ENCODE measurements around the gene NDUFB1. TPM values are rescaled to one million over a fixed set of nuclear protein-coding genes. Genes with fewer than 3 reads are reported as not detected.

The NDUFB1 gene
- 660 TPM for total RNA-seq
- long read RNA-seq, transcript NDUFB1-203 (2 exons, 1,333 nt), result minor isoform, 5 of 263 reads
- long read RNA-seq, transcript NDUFB1-202 (4 exons, 454 nt), result minor isoform, 8 of 263 reads
- long read RNA-seq, transcript NDUFB1-201 (3 exons, 528 nt), result major isoform, 248 of 263 reads
- long read RNA-seq, partial matches to known transcripts, result 0 of 263 reads
- long read RNA-seq, other reads (novel, unspliced or antisense), result 2 of 263 reads

- intact Hi-C loops (cut with DNase I), result no loop called here
- peak; percentile 91 for DNase-seq
Measured at GRCh38 chr14:92121670-92122350, at the start of gene NDUFB1, which contains the start of gene CPSF2. TSS of gene NDUFB1 (minus strand) at chr14:92121706. CDS start at chr14:92117637, 4,069 bp downstream. TSS of gene CPSF2 (plus strand) at chr14:92121969. CDS start at chr14:92130985, 9,016 bp downstream.

GRCh38 chr14:92164958-92165357, 43.5 kb upstream of the NDUFB1 start:
- intact Hi-C loops (cut with DNase I), result no loop called here
- ATAC-seq (ENCODE audit: poor library complexity), result no peak
- no peak for DNase-seq

More at GRCh38 chr14:92121670-92122350, at the start of gene NDUFB1, which contains the start of gene CPSF2:
- ATAC-seq (ENCODE audit: poor library complexity), result peak; percentile 95

- no peak for ATAC-seq (ENCODE audit: poor library complexity)
- intact Hi-C loops (cut with DNase I), result no loop called here
- no peak for DNase-seq
Measured at GRCh38 chr14:92161521-92161920, 40.0 kb upstream of the NDUFB1 start.

GRCh38 chr14:92160619-92161018, 39.1 kb upstream of the NDUFB1 start:
- ATAC-seq (ENCODE audit: poor library complexity) (no peak), DNase-seq (no peak)
- intact Hi-C loops (cut with DNase I), result no loop called here

- ATAC-seq (ENCODE audit: poor library complexity) (no peak), DNase-seq (no peak)
- intact Hi-C loops (cut with DNase I), result loop anchor here (10.0 kb wide), 1 partner anchor 300 kb away; no protein-coding TSS in a partner anchor
Measured at GRCh38 chr14:92154283-92154942, 32.9 kb upstream of the NDUFB1 start.

GRCh38 chr14:92153581-92153980, 32.1 kb upstream of the NDUFB1 start:
- intact Hi-C loops (cut with DNase I), result loop anchor here (10.0 kb wide), 1 partner anchor 301 kb away; no protein-coding TSS in a partner anchor
- ATAC-seq (ENCODE audit: poor library complexity), result no peak
- DNase-seq, result no peak

GRCh38 chr14:92144708-92145107, 23.2 kb upstream of the NDUFB1 start:
- DNase-seq, result no peak
- no peak for ATAC-seq (ENCODE audit: poor library complexity)
- intact Hi-C loops (cut with DNase I), result no loop called here

GRCh38 chr14:92143962-92144361, 22.5 kb upstream of the NDUFB1 start:
- intact Hi-C loops (cut with DNase I), result no loop called here
- DNase-seq, result no peak
- ATAC-seq (ENCODE audit: poor library complexity), result no peak

- no peak for DNase-seq
- ATAC-seq (ENCODE audit: poor library complexity), result no peak
- intact Hi-C loops (cut with DNase I), result no loop called here
Measured at GRCh38 chr14:92143309-92143708, 21.8 kb upstream of the NDUFB1 start.

GRCh38 chr14:92135269-92135668, 13.8 kb upstream of the NDUFB1 start:
- intact Hi-C loops (cut with DNase I), result no loop called here
- ATAC-seq (ENCODE audit: poor library complexity), result no peak
- no peak for DNase-seq

- no peak for DNase-seq
- ATAC-seq (ENCODE audit: poor library complexity), result no peak
- intact Hi-C loops (cut with DNase I), result no loop called here
Measured at GRCh38 chr14:92134456-92134855, 12.9 kb upstream of the NDUFB1 start.

- DNase-seq, result no peak
Measured at GRCh38 chr14:92122761-92123160, 1.3 kb upstream of the NDUFB1 start.

GRCh38 chr14:92122351-92122677, 808 bp upstream of the NDUFB1 start:
- ATAC-seq (ENCODE audit: poor library complexity) (peak; percentile 47), DNase-seq (no peak)
- intact Hi-C loops (cut with DNase I), result no loop called here

More at GRCh38 chr14:92122761-92123160, 1.3 kb upstream of the NDUFB1 start:
- intact Hi-C loops (cut with DNase I), result no loop called here
- no peak for ATAC-seq (ENCODE audit: poor library complexity)

- DNase-seq (peak; percentile 75), ATAC-seq (ENCODE audit: poor library complexity) (peak; percentile 51)
- intact Hi-C loops (cut with DNase I), result no loop called here
Measured at GRCh38 chr14:92121207-92121669, 268 bp downstream of the NDUFB1 start.

GRCh38 chr14:92109490-92109889, 12.0 kb downstream of the NDUFB1 start:
- intact Hi-C loops (cut with DNase I), result loop anchor here (10.0 kb wide), 1 partner anchor 65 kb away; the partner anchor contains the start of gene TRIP11
- ATAC-seq (ENCODE audit: poor library complexity), result no peak

GRCh38 chr14:92108345-92109254, 12.9 kb downstream of the NDUFB1 start:
- intact Hi-C loops (cut with DNase I), result loop anchor here (10.0 kb wide), 1 partner anchor 64 kb away; the partner anchor contains the start of gene TRIP11
- ATAC-seq (ENCODE audit: poor library complexity) (no peak), DNase-seq (no peak)

More at GRCh38 chr14:92109490-92109889, 12.0 kb downstream of the NDUFB1 start:
- no peak for DNase-seq

GRCh38 chr14:92106143-92106926, 15.2 kb downstream of the NDUFB1 start, which contains the start of gene ATXN3:
TSS of gene ATXN3 (minus strand) at chr14:92106582. CDS start at chr14:92106552, 30 bp downstream.
- intact Hi-C loops (cut with DNase I), result loop anchor here (10.0 kb wide), 1 partner anchor 62 kb away; the partner anchor contains the start of gene TRIP11
- ATAC-seq (ENCODE audit: poor library complexity) (peak; percentile 97), DNase-seq (peak; percentile 98)

GRCh38 chr14:92105893-92106142, 15.7 kb downstream of the NDUFB1 start:
- intact Hi-C loops (cut with DNase I), result loop anchor here (10.0 kb wide), 1 partner anchor 61 kb away; the partner anchor contains the start of gene TRIP11
- DNase-seq (peak; percentile 80), ATAC-seq (ENCODE audit: poor library complexity) (peak; percentile 51)
